ENCODE results near the gene CCDC82.
A peak's percentile ranks its signal among the peaks of the same experiment; 100 is the strongest.

The CCDC82 gene

GRCh38 chr11:96339706-96340554, 49.8 kb downstream of the CCDC82 start:
- CTCF ChIA-PET = interaction anchor here (0.8 to 5.0 kb wide), 3 partner anchors 10 to 504 kb away, joined by 4 to 32 read pairs (median 4); no protein-coding TSS in a partner anchor
- DNase-seq (ENCODE audit: extremely low spot score) = no peak
- no peak for TF ChIP-seq BHLHE40 (IDR thresholded peaks at IDR 0.05; ENCODE audit: borderline replicate concordance)
- no peak for TF ChIP-seq ZNF384 (IDR thresholded peaks at IDR 0.05)
- no peak for TF ChIP-seq LEF1 (IDR thresholded peaks at IDR 0.05; ENCODE audit: borderline replicate concordance)
- TF ChIP-seq FOXM1 (IDR thresholded peaks at IDR 0.05; ENCODE audit: borderline replicate concordance) = no peak
- TF ChIP-seq FOXA1 (IDR thresholded peaks at IDR 0.05) = no peak
- no peak for TF ChIP-seq HDGF (IDR thresholded peaks at IDR 0.05; ENCODE audit: borderline replicate concordance)
- TF ChIP-seq CTBP1 (IDR thresholded peaks at IDR 0.05; ENCODE audit: borderline replicate concordance) = no peak
- no peak for TF ChIP-seq L3MBTL2 (conservative IDR thresholded peaks at IDR 0.05)
- TF ChIP-seq NFRKB (IDR thresholded peaks at IDR 0.05) = no peak
- POLR2A ChIA-PET = interaction anchor here (0.8 to 3.8 kb wide), 2 partner anchors 49 to 184 kb away, joined by 3 to 14 read pairs; partner anchors contain the start of genes CCDC82 and JRKL

- ChIA-PET POLR2A (interaction anchor here (1.4 to 3.8 kb wide), 2 partner anchors 50 to 96 kb away, joined by 4 to 14 read pairs; partner anchors contain the start of genes CCDC82 and JRKL), CTCF (interaction anchor here (0.6 to 0.7 kb wide), 2 partner anchors 32 to 128 kb away, joined by 3 read pairs; no protein-coding TSS in a partner anchor)
- TF ChIP-seq SUZ12 (IDR thresholded peaks at IDR 0.05) (no peak), LEF1 (IDR thresholded peaks at IDR 0.05; ENCODE audit: borderline replicate concordance) (no peak), FOXK2 (IDR thresholded peaks at IDR 0.05) (no peak), CTBP1 (IDR thresholded peaks at IDR 0.05; ENCODE audit: borderline replicate concordance) (no peak), L3MBTL2 (conservative IDR thresholded peaks at IDR 0.05) (no peak), ARNT (IDR thresholded peaks at IDR 0.05) (no peak), PKNOX1 (IDR thresholded peaks at IDR 0.05) (no peak), BHLHE40 (IDR thresholded peaks at IDR 0.05; ENCODE audit: borderline replicate concordance) (no peak), NFRKB (IDR thresholded peaks at IDR 0.05) (no peak), ZNF384 (IDR thresholded peaks at IDR 0.05) (no peak), FOXM1 (IDR thresholded peaks at IDR 0.05; ENCODE audit: borderline replicate concordance) (no peak), TARDBP (IDR thresholded peaks at IDR 0.05) (no peak), FOXA1 (IDR thresholded peaks at IDR 0.05) (no peak), ELF4 (IDR thresholded peaks at IDR 0.05) (no peak)
- no peak for DNase-seq (ENCODE audit: extremely low spot score)
Observed at GRCh38 chr11:96338910-96339705, 50.6 kb downstream of the CCDC82 start.

GRCh38 chr11:96337541-96338431, 51.9 kb downstream of the CCDC82 start:
- POLR2A ChIA-PET = interaction anchor here (0.8 to 3.8 kb wide), 4 partner anchors 51 to 95 kb away, joined by 3 to 14 read pairs (median 4); partner anchors contain the start of genes CCDC82 and JRKL
- TF ChIP-seq PKNOX1 (IDR thresholded peaks at IDR 0.05) (peak; percentile 73), FOXA1 (IDR thresholded peaks at IDR 0.05) (no peak)
- no peak for DNase-seq (ENCODE audit: extremely low spot score)
- CTCF ChIA-PET = interaction anchor here (0.5 to 2.0 kb wide), 3 partner anchors 9 to 385 kb away, joined by 3 to 4 read pairs (median 4); no protein-coding TSS in a partner anchor

- no peak for DNase-seq (ENCODE audit: extremely low spot score)
- TF ChIP-seq PKNOX1 (IDR thresholded peaks at IDR 0.05) = no peak
- ChIA-PET POLR2A (interaction anchor here (1.0 kb wide), 1 partner anchor 24 kb away, joined by 5 read pairs; no protein-coding TSS in a partner anchor), CTCF (no interaction called here)
Observed at GRCh38 chr11:96335388-96335787, 54.3 kb downstream of the CCDC82 start.

- DNase-seq (ENCODE audit: extremely low spot score) = no peak
- TF ChIP-seq PKNOX1 (IDR thresholded peaks at IDR 0.05) (no peak), ZNF384 (IDR thresholded peaks at IDR 0.05) (no peak), BHLHE40 (IDR thresholded peaks at IDR 0.05; ENCODE audit: borderline replicate concordance) (no peak), FOXM1 (IDR thresholded peaks at IDR 0.05; ENCODE audit: borderline replicate concordance) (no peak), L3MBTL2 (conservative IDR thresholded peaks at IDR 0.05) (no peak), HDGF (IDR thresholded peaks at IDR 0.05; ENCODE audit: borderline replicate concordance) (no peak), LEF1 (IDR thresholded peaks at IDR 0.05; ENCODE audit: borderline replicate concordance) (no peak), SP1 (IDR thresholded peaks at IDR 0.05) (no peak), NFRKB (IDR thresholded peaks at IDR 0.05) (no peak), SUZ12 (IDR thresholded peaks at IDR 0.05) (no peak), TARDBP (IDR thresholded peaks at IDR 0.05) (no peak), ARNT (IDR thresholded peaks at IDR 0.05) (no peak), FOXA1 (IDR thresholded peaks at IDR 0.05) (no peak), CTBP1 (IDR thresholded peaks at IDR 0.05; ENCODE audit: borderline replicate concordance) (no peak), FOXK2 (IDR thresholded peaks at IDR 0.05) (no peak), ELF4 (IDR thresholded peaks at IDR 0.05) (no peak)
- ChIA-PET POLR2A (no interaction called here), CTCF (no interaction called here)
Observed at GRCh38 chr11:96334219-96334618, 55.5 kb downstream of the CCDC82 start.

Data from HEK293T (cell line).